HepG2 (cell line): ENCODE data around the gene RARG. TPM values are rescaled to one million over a fixed set of nuclear protein-coding genes. Genes with fewer than 3 reads are reported as not detected.

Experiments
- ATAC-seq: fragments of 200-7000 bp; cut with Tn5 transposase; 3 replicates; pipeline ENCODE4 v1.9.1; 2020; ENCODE audit warnings: mild to moderate bottlenecking, moderate library complexity
- BruUV-seq: library from RNA; stranded (reverse); fragments of 400-500 nt; replicated peaks from 2 replicates; lab custom pipeline; 2021; lab: Mats Ljungman, UMichigan
- CTCF ChIA-PET: fragments of 300-600 bp; formaldehyde crosslinking; extraction: SDS; loops from one replicate; lab custom pipeline; 2021; ENCODE audit warnings: low total read pairs, inconsistent platforms, low intra/inter-chr PET ratio; lab: Yijun Ruan, JAX
- POLR2A ChIA-PET: fragments of 350-600 bp; sonication (Branson Sonifier 250); formaldehyde crosslinking; loops from one replicate; lab custom pipeline; 2020; ENCODE audit warnings: antibody characterized with exemption, inconsistent platforms; lab: Yijun Ruan, JAX
- DNase-seq: peaks from one replicate; pipeline ENCODE4 v3.0.0-alpha.2; 2015; ENCODE audit warnings: low spot score
- FAIRE-seq: peaks from 3 replicates; lab custom pipeline; 2011; peaks lifted over from hg19 to GRCh38; lab: Jason Lieb, UNC
- H2AFZ ChIP-seq: one replicate; pipeline ENCODE4 v1.6.1; 2011; ENCODE audit warnings: low read length, inconsistent platforms
- H3K27ac ChIP-seq: fragments of 300-600 bp; 3 replicates; pipeline ENCODE4 v1.8.0; 2011; ENCODE audit warnings: mixed run types, mild to moderate bottlenecking, mixed read lengths, low read length, inconsistent platforms; ENCODE audit not compliant: insufficient read depth; ENCODE audit errors: extremely low read length
- H3K27me3 ChIP-seq, 2 experiments: fragments of 200-600 bp in 1 of 2; 2 replicates in 1 of 2; 3 replicates in 1 of 2; pipeline versions ENCODE4 v1.6.0 to v1.8.0; 2011; ENCODE audit warnings: low read length in 2 of 2, mild to moderate bottlenecking in 2 of 2, moderate library complexity in 2 of 2, inconsistent platforms in 1 of 2; ENCODE audit not compliant: insufficient read depth in 2 of 2, control insufficient read depth in 1 of 2
- H3K36me3 ChIP-seq, 2 experiments: fragments of 200-600 bp in 1 of 2; replicated peaks in 1 of 2; 2 replicates in 1 of 2; 3 replicates in 1 of 2; pipeline versions ENCODE4 v1.5.1 to v1.8.0; 2011; ENCODE audit warnings: low read length in 2 of 2, inconsistent platforms in 1 of 2; ENCODE audit not compliant: insufficient read depth in 2 of 2, control insufficient read depth in 1 of 2
- H3K4me1 ChIP-seq: 2 replicates; pipeline ENCODE4 v1.5.1; 2012; ENCODE audit warnings: low read length, inconsistent platforms; ENCODE audit not compliant: insufficient read depth
- H3K4me2 ChIP-seq: 2 replicates; pipeline ENCODE4 v1.6.0; 2011; ENCODE audit warnings: low read depth, low read length, inconsistent platforms
- H3K4me3 ChIP-seq, 3 experiments: fragments of 200-600 bp in 1 of 3; sonication (generic), shearing (Covaris generic) in 1 of 3; replicated peaks in 1 of 3; 2 replicates each; pipeline ENCODE4 v1.5.1; 2011 to 2016; ENCODE audit warnings: low read length in 3 of 3, inconsistent platforms in 2 of 3, low read depth in 2 of 3, mild to moderate bottlenecking in 2 of 3, control low read depth in 1 of 3, mixed read lengths in 1 of 3; ENCODE audit not compliant: insufficient read depth in 1 of 3
- H3K79me2 ChIP-seq: one replicate; pipeline ENCODE4 v1.6.1; 2011; ENCODE audit warnings: low read length, inconsistent platforms; ENCODE audit not compliant: insufficient read depth
- H3K9ac ChIP-seq: 2 replicates; pipeline ENCODE4 v1.6.0; 2011; ENCODE audit warnings: mild to moderate bottlenecking, low read depth, low read length, inconsistent platforms; ENCODE audit not compliant: insufficient read depth
- H3K9me3 ChIP-seq: 2 replicates; pipeline ENCODE4 v1.5.1; 2012; ENCODE audit warnings: mild to moderate bottlenecking, low read length
- H4K20me1 ChIP-seq: 2 replicates; pipeline ENCODE4 v1.6.0; 2011; ENCODE audit warnings: inconsistent platforms, mild to moderate bottlenecking, low read length, moderate library complexity; ENCODE audit not compliant: insufficient read depth
- ATF7-NPFF ChIP-seq: sonication (generic); formaldehyde crosslinking; IDR thresholded peaks from 2 replicates; pipeline ENCODE4 v1.8.1; 2023; ENCODE audit warnings: mild to moderate bottlenecking, low read depth, missing genetic modification reagents, moderate library complexity
- GLI4 ChIP-seq: sonication (generic); formaldehyde crosslinking; IDR thresholded peaks from 2 replicates; pipeline ENCODE4 v1.5.1; 2020; ENCODE audit warnings: missing genetic modification reagents, mild to moderate bottlenecking, moderate library complexity, borderline replicate concordance
- POLR2AphosphoS5 ChIP-seq: IDR thresholded peaks from 2 replicates; pipeline ENCODE4 v1.6.1; 2012; ENCODE audit warnings: low read depth, low read length
- SOX13 ChIP-seq, 3 experiments: fragments of 450-650 bp in 1 of 3; sonication (generic) in 1 of 3; formaldehyde crosslinking in 1 of 3; IDR thresholded peaks in 2 of 3; conservative IDR thresholded peaks in 1 of 3; 2 replicates each; pipeline versions ENCODE4 v1.5.0 to v1.6.1; 2016 to 2020; ENCODE audit warnings: antibody characterized with exemption in 1 of 3, mild to moderate bottlenecking in 1 of 3, missing compliant biosample characterization in 1 of 3, missing genetic modification reagents in 1 of 3, moderate library complexity in 1 of 3
- TP53 ChIP-seq: sonication (generic); formaldehyde crosslinking; conservative IDR thresholded peaks from 2 replicates; pipeline ENCODE4 v1.4.0; 2020; ENCODE audit warnings: missing genetic modification reagents
- ZNF263 ChIP-seq: sonication (generic); formaldehyde crosslinking; IDR thresholded peaks from 2 replicates; pipeline ENCODE4 v1.4.0; 2020; ENCODE audit warnings: missing genetic modification reagents
- ZNF33A ChIP-seq: sonication (generic); formaldehyde crosslinking; IDR thresholded peaks from 2 replicates; pipeline ENCODE4 v1.5.1; 2020; ENCODE audit warnings: missing genetic modification reagents, mild to moderate bottlenecking, moderate library complexity, borderline replicate concordance
- ZNF660 ChIP-seq: sonication (generic); formaldehyde crosslinking; IDR thresholded peaks from 2 replicates; pipeline ENCODE4 v1.5.1; 2020; ENCODE audit warnings: mild to moderate bottlenecking, low read depth, missing genetic modification reagents, borderline replicate concordance
- WGBS: methylation state at CpG from one replicate; pipeline ENCODE4 v1.1.6; 2017; ENCODE audit warnings: low lambda C conversion rate; 5-methylcytosine and 5-hydroxymethylcytosine counted together
- in situ Hi-C: cut with HindIII; loops from 2 replicates; pipeline ENCODE4 v1.10.0; 2017; ENCODE audit warnings: low pct_unique_long_range_greater_than_20kb; ENCODE audit not compliant: extremely low pct_ligation_motif_present
- intact Hi-C: fragments of 100-400 bp; cut with micrococcal nuclease; formaldehyde crosslinking; loops from one replicate; pipeline ENCODE4 v1.10.0; 2022; ENCODE audit not compliant: unreplicated experiment
- polyA plus RNA-seq, 8 experiments: library from polyadenylated mRNA; depleted of rRNA in 3 of 8; stranded (reverse) in 7 of 8; unstranded in 1 of 8; fragments of >200 nt; fragmentation: Illumina TruSeq in 4 of 8; extraction: Trizol in 4 of 8; gene quantifications; 2 replicates each; pipeline versions ENCODE4 v1.2.1 to v1.2.3, GENCODE V29; 2011 to 2016; ENCODE audit warnings: low read depth in 4 of 8, missing spikeins in 1 of 8, mixed read lengths in 1 of 8; ENCODE audit not compliant: insufficient read depth in 1 of 8
- total RNA-seq, 5 experiments: library from RNA; depleted of rRNA; stranded (reverse); fragments of >200 nt; fragmentation: Illumina TruSeq; extraction: Trizol; gene quantifications; 2 replicates each; pipeline ENCODE4 v1.2.3, GENCODE V29; 2016; ENCODE audit warnings: low read depth in 1 of 5
- TF ChIP-seq, protein P1 (sequence below): sonication (generic); formaldehyde crosslinking; IDR thresholded peaks from 2 replicates; pipeline ENCODE4 v1.4.0; 2020; ENCODE audit warnings: low read depth, missing genetic modification reagents
- TF ChIP-seq, protein P2 (sequence below): sonication (generic); formaldehyde crosslinking; IDR thresholded peaks from 2 replicates; pipeline ENCODE4 v1.4.0; 2020; ENCODE audit warnings: missing genetic modification reagents, borderline replicate concordance
- TF ChIP-seq, protein P3 (sequence below): sonication (generic); formaldehyde crosslinking; IDR thresholded peaks from 2 replicates; pipeline ENCODE4 v1.9.0; 2022; ENCODE audit warnings: low read depth, missing genetic modification reagents
- TF ChIP-seq, protein P4 (sequence below): sonication (generic); formaldehyde crosslinking; IDR thresholded peaks from 2 replicates; pipeline ENCODE4 v1.5.0; 2020; ENCODE audit warnings: mild to moderate bottlenecking, low read depth, missing genetic modification reagents, borderline replicate concordance

Gene RARG
- total and polyA plus RNA-seq, 2 of the 13 experiments (the other 11 are each of a cell fraction or from before 2014, with no cell fraction given), result 0.77 to 1.5 TPM

DNA sequence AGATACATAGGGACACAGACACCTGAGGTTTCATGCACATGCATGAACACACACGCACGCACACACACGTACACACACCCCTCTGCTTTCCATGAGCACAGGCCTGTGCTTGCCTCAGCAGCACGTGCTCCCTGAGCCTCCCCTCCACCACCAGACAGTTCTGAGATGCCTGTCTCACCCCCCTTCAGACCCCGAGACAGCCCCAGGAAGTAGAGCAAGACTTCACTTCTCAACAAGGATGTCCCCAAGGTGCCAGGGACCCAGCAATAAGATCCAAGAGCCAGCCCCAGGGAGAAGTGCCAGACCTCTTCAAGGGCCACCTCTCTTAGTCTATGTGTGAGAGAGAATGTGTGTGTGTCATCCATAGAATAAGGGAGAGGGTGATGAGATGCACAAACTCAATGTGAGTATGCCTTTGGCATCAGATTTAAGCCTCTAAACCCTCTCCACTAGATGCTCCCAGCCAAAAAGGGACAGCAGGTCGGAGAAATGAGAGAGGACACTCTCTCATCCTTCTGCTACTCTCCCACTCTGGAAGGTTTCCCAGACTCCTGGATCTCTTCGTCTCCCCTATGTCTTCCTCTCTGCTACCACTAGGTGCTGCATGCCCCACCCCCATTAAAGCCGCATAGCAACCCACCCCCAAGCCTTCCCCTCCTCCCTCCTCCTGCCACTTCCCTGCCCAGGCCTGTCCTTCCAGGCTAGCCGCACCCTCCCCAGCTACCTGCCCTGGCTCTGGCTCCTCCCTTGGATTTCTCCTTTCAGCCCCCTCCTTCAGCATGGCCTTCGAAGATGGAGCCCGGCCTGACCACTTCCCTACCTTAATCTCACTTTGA lies 7.7 kb downstream of the RARG start:
- 31% methylated on average over 11 of the region's 11 CpGs for WGBS
- H3K27me3 ChIP-seq, result peaks cover 0 to 29% of the 10 kb centered on the region in 2 experiments; a peak in 4 of 5 replicates
- intact Hi-C loops, result loop anchor here (5.0 kb wide), 1 partner anchor 73 kb away; the partner anchor contains the start of genes MYG1 and PFDN5
- in situ Hi-C loops, result no loop called here
- H3K9me3 ChIP-seq, result no peaks in the 10 kb centered on the region
- H3K9ac ChIP-seq, result no peak overlapping the region
- FAIRE-seq (no peak), ATAC-seq (peak; percentile 2; the same call in 1 of the 3 replicates), DNase-seq (peak; percentile 40)
- POLR2A ChIA-PET, result interaction anchor here (0.6 kb wide), 1 partner anchor 20 kb away, joined by 3 read pairs; no protein-coding TSS in a partner anchor
- H2AFZ ChIP-seq, result no peak overlapping the region
- no peaks in the 10 kb centered on the region for H3K79me2 ChIP-seq
- CTCF ChIA-PET, result no interaction called here
- H4K20me1 ChIP-seq, result no peaks in the 10 kb centered on the region
- H3K4me2 ChIP-seq, result peak overlapping the region; percentile 100
- H3K27ac ChIP-seq, result no peak overlapping the region
- peaks cover 40% of the 10 kb centered on the region for H3K4me1 ChIP-seq
- H3K4me3 ChIP-seq, result peak overlapping the region in 1 of 3 experiments; percentile 89; a peak in 1 of 6 replicates
- no peaks in the 10 kb centered on the region for H3K36me3 ChIP-seq
- BruUV-seq, result no TSS peak
- TF ChIP-seq ZNF33A (CRISPR knock-in tag), result no peak
- TF ChIP-seq, protein P1, sequence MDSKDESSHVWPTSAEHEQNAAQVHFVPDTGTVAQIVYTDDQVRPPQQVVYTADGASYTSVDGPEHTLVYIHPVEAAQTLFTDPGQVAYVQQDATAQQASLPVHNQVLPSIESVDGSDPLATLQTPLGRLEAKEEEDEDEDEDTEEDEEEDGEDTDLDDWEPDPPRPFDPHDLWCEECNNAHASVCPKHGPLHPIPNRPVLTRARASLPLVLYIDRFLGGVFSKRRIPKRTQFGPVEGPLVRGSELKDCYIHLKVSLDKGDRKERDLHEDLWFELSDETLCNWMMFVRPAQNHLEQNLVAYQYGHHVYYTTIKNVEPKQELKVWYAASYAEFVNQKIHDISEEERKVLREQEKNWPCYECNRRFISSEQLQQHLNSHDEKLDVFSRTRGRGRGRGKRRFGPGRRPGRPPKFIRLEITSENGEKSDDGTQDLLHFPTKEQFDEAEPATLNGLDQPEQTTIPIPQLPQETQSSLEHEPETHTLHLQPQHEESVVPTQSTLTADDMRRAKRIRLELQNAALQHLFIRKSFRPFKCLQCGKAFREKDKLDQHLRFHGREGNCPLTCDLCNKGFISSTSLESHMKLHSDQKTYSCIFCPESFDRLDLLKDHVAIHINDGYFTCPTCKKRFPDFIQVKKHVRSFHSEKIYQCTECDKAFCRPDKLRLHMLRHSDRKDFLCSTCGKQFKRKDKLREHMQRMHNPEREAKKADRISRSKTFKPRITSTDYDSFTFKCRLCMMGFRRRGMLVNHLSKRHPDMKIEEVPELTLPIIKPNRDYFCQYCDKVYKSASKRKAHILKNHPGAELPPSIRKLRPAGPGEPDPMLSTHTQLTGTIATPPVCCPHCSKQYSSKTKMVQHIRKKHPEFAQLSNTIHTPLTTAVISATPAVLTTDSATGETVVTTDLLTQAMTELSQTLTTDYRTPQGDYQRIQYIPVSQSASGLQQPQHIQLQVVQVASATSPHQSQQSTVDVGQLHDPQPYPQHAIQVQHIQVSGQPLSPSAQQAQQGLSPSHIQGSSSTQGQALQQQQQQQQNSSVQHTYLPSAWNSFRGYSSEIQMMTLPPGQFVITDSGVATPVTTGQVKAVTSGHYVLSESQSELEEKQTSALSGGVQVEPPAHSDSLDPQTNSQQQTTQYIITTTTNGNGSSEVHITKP (CRISPR knock-in tag), result no peak
- no peak for TF ChIP-seq ZNF660 (CRISPR knock-in tag)
- no peak for TF ChIP-seq TP53 (CRISPR knock-in tag)
- TF ChIP-seq, protein P2, sequence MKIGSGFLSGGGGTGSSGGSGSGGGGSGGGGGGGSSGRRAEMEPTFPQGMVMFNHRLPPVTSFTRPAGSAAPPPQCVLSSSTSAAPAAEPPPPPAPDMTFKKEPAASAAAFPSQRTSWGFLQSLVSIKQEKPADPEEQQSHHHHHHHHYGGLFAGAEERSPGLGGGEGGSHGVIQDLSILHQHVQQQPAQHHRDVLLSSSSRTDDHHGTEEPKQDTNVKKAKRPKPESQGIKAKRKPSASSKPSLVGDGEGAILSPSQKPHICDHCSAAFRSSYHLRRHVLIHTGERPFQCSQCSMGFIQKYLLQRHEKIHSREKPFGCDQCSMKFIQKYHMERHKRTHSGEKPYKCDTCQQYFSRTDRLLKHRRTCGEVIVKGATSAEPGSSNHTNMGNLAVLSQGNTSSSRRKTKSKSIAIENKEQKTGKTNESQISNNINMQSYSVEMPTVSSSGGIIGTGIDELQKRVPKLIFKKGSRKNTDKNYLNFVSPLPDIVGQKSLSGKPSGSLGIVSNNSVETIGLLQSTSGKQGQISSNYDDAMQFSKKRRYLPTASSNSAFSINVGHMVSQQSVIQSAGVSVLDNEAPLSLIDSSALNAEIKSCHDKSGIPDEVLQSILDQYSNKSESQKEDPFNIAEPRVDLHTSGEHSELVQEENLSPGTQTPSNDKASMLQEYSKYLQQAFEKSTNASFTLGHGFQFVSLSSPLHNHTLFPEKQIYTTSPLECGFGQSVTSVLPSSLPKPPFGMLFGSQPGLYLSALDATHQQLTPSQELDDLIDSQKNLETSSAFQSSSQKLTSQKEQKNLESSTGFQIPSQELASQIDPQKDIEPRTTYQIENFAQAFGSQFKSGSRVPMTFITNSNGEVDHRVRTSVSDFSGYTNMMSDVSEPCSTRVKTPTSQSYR (CRISPR knock-in tag), result 0 out of 2 replicates have a peak, but pooled peaks have one; percentile 21
- no peak for TF ChIP-seq ATF7-NPFF
- TF ChIP-seq, protein P3, sequence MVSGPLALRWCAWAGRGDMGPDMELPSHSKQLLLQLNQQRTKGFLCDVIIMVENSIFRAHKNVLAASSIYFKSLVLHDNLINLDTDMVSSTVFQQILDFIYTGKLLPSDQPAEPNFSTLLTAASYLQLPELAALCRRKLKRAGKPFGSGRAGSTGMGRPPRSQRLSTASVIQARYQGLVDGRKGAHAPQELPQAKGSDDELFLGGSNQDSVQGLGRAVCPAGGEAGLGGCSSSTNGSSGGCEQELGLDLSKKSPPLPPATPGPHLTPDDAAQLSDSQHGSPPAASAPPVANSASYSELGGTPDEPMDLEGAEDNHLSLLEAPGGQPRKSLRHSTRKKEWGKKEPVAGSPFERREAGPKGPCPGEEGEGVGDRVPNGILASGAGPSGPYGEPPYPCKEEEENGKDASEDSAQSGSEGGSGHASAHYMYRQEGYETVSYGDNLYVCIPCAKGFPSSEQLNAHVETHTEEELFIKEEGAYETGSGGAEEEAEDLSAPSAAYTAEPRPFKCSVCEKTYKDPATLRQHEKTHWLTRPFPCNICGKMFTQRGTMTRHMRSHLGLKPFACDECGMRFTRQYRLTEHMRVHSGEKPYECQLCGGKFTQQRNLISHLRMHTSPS (CRISPR knock-in tag), result no peak
- TF ChIP-seq ZNF263 (CRISPR knock-in tag), result 0 out of 2 replicates have a peak, but pooled peaks have one; percentile 15
- no peak for TF ChIP-seq SOX13 (IDR thresholded peaks at IDR 0.05)
- no peak for TF ChIP-seq SOX13 (CRISPR knock-in tag; conservative IDR thresholded peaks at IDR 0.05 in 1 of 2, IDR thresholded peaks at IDR 0.05 in 1 of 2)
- TF ChIP-seq POLR2AphosphoS5, result no peak
- TF ChIP-seq, protein P4, sequence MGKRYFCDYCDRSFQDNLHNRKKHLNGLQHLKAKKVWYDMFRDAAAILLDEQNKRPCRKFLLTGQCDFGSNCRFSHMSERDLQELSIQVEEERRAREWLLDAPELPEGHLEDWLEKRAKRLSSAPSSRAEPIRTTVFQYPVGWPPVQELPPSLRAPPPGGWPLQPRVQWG (CRISPR knock-in tag), result no peak
- no peak for TF ChIP-seq GLI4 (CRISPR knock-in tag)
